GM23248 (cell line): ENCODE measurements around the gene CLDND2. TPM values are rescaled to one million over a fixed set of nuclear protein-coding genes. Genes with fewer than 3 reads are reported as not detected.
A peak's percentile ranks its signal among the peaks of the same experiment; 100 is the strongest.
"Not testable (repeated sequence)": the region's sequence is repeated elsewhere in the genome, so short reads cannot be mapped to it uniquely, and the experiment has no call there.

Experiments used
- DNase-seq: peaks from one replicate; pipeline ENCODE4 v3.0.0-alpha.2; 2015
- H2AFZ ChIP-seq: fragments of 200-600 bp; sonication (generic); 2 replicates; pipeline ENCODE4 v1.6.1; 2016; ENCODE audit warnings: antibody characterized with exemption
- H3F3A ChIP-seq: fragments of 200-600 bp; sonication (generic); 2 replicates; pipeline ENCODE4 v1.6.1; 2016; ENCODE audit warnings: mild to moderate bottlenecking, antibody characterized with exemption, mixed run types; ENCODE audit not compliant: insufficient read depth
- H3K27ac ChIP-seq: fragments of 200-600 bp; sonication (generic); 2 replicates; pipeline ENCODE4 v1.5.1; 2016; ENCODE audit warnings: mild to moderate bottlenecking
- H3K27me3 ChIP-seq: fragments of 200-600 bp; sonication (generic); replicated peaks from 2 replicates; pipeline ENCODE4 v1.6.1; 2016; ENCODE audit warnings: mild to moderate bottlenecking; ENCODE audit not compliant: insufficient read depth
- H3K36me3 ChIP-seq: fragments of 200-600 bp; sonication (generic); 2 replicates; pipeline ENCODE4 v1.6.1; 2016; ENCODE audit warnings: low read depth, mild to moderate bottlenecking
- H3K4me1 ChIP-seq: fragments of 200-600 bp; sonication (generic); 2 replicates; pipeline ENCODE4 v1.6.1; 2016; ENCODE audit warnings: mild to moderate bottlenecking; ENCODE audit not compliant: insufficient read depth
- H3K4me2 ChIP-seq: fragments of 200-600 bp; sonication (generic); one replicate; pipeline ENCODE4 v1.6.1; 2016; ENCODE audit warnings: mild to moderate bottlenecking; ENCODE audit not compliant: unreplicated experiment
- H3K4me3 ChIP-seq: fragments of 200-600 bp; sonication (generic); 2 replicates; pipeline ENCODE4 v1.5.1; 2016; ENCODE audit warnings: mild to moderate bottlenecking
- H3K79me2 ChIP-seq: fragments of 200-600 bp; sonication (generic); 2 replicates; pipeline ENCODE4 v1.6.1; 2016; ENCODE audit warnings: mild to moderate bottlenecking; ENCODE audit not compliant: insufficient read depth
- H3K9ac ChIP-seq: fragments of 200-600 bp; sonication (generic); 2 replicates; pipeline ENCODE4 v1.6.1; 2016; ENCODE audit warnings: mild to moderate bottlenecking
- H3K9me2 ChIP-seq: fragments of 200-600 bp; sonication (generic); 2 replicates; pipeline ENCODE4 v1.6.1; 2016; ENCODE audit warnings: mixed run types, mild to moderate bottlenecking, moderate library complexity; ENCODE audit not compliant: insufficient read depth
- H3K9me3 ChIP-seq: fragments of 200-600 bp; sonication (generic); one replicate; pipeline ENCODE4 v1.6.1; 2017; ENCODE audit warnings: low read depth
- H4K20me1 ChIP-seq: fragments of 200-600 bp; sonication (generic); 2 replicates; pipeline ENCODE4 v1.6.0; 2016; ENCODE audit not compliant: insufficient read depth
- EZH2 ChIP-seq: fragments of 200-600 bp; sonication (generic); IDR thresholded peaks from 2 replicates; pipeline ENCODE4 v1.6.1; 2018; ENCODE audit warnings: antibody characterized with exemption, mild to moderate bottlenecking; ENCODE audit not compliant: insufficient read depth, poor library complexity, severe bottlenecking
- EZH2phosphoT487 ChIP-seq: fragments of 200-600 bp; sonication (generic); IDR thresholded peaks from 2 replicates; pipeline ENCODE4 v1.6.1; 2018; ENCODE audit warnings: antibody characterized with exemption, moderate library complexity, mild to moderate bottlenecking, low read depth; ENCODE audit not compliant: insufficient read depth
- WGBS, 2 experiments: methylation state at CpG; one replicate each; pipeline ENCODE4 v1.1.6; 2015 to 2017; ENCODE audit warnings: low lambda C conversion rate in 2 of 2, low coverage in 1 of 2; ENCODE audit errors: missing lambda C conversion rate in 2 of 2; 5-methylcytosine and 5-hydroxymethylcytosine counted together
- in situ Hi-C: fragments of 300-500 bp; cut with MboI; formaldehyde crosslinking; loops from 2 replicates; pipeline ENCODE4 v1.15.0; 2020
- polyA plus RNA-seq: library from polyadenylated mRNA; unstranded; fragments of >200 nt; fragmentation: Nextera tagmentation; extraction: Ambion mirVana; gene quantifications from 2 replicates; pipeline ENCODE4 v1.2.1, GENCODE V29; 2016
- total RNA-seq: library from RNA; depleted of rRNA; stranded (reverse); fragments of >200 nt; shearing (Covaris generic); gene quantifications from 2 replicates; pipeline ENCODE4 v1.2.3, GENCODE V29; 2014

CLDND2 gene
- total and polyA plus RNA-seq, 2 experiments from 2014 or later, result 1.0 TPM; not detected in 1

DNA sequence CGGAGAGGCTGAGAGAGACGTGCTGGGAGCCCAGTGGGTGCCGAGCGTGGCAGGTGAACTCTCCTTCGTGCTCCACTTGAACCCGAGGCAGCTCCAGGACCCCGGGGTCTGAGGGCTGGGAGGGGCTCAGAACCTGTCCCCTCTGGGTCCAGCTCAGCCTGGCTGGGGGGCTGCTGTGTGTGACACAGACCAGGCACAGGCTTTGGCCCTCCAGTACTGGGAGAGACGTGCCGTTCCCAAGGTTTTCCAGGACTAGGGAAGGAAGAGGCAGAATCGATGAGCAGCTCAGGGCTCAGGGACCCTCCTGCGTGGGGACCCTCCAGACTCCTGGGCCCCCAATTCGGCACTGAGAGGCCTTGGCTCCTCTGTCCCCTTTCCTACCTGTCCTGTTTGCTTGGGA, 46.4 kb upstream of the CLDND2 start:
- H3F3A ChIP-seq, result no peaks in the 10 kb centered on the region
- H3K4me1 ChIP-seq, result no peaks in the 10 kb centered on the region
- no peaks in the 10 kb centered on the region for H3K9me2 ChIP-seq
- no peak overlapping the region for H3K9ac ChIP-seq
- no peaks in the 10 kb centered on the region for H4K20me1 ChIP-seq
- in situ Hi-C loops, result no loop called here
- DNase-seq, result no peak
- H3K27me3 ChIP-seq, result no peaks in the 10 kb centered on the region
- H3K4me2 ChIP-seq, result no peak overlapping the region
- TF ChIP-seq EZH2phosphoT487 (no peak), EZH2 (no peak)
- no peak overlapping the region for H3K4me3 ChIP-seq
- H3K36me3 ChIP-seq, result no peaks in the 10 kb centered on the region
- no peaks in the 10 kb centered on the region for H3K9me3 ChIP-seq
- no peaks in the 10 kb centered on the region for H3K79me2 ChIP-seq
- 56 to 61% methylated on average over 12 of the region's 12 CpGs for WGBS, 2 experiments
- H2AFZ ChIP-seq, result no peak overlapping the region
- H3K27ac ChIP-seq, result no peak overlapping the region

GRCh38 chr19:51410950-51411748, 42.3 kb upstream of the CLDND2 start:
- Histone ChIP-seq H3K9me2 (no peaks in the 10 kb centered on the region), H3K9ac (no peak overlapping the region), H3K9me3 (no peaks in the 10 kb centered on the region), H3K4me2 (no peak overlapping the region), H3K36me3 (no peaks in the 10 kb centered on the region), H4K20me1 (no peaks in the 10 kb centered on the region), H3K4me1 (no peaks in the 10 kb centered on the region), H3K4me3 (no peak overlapping the region), H3F3A (no peaks in the 10 kb centered on the region), H3K27me3 (no peaks in the 10 kb centered on the region), H3K27ac (no peak overlapping the region), H2AFZ (no peak overlapping the region), H3K79me2 (no peaks in the 10 kb centered on the region)
- no peak for DNase-seq
- TF ChIP-seq EZH2phosphoT487 (no peak), EZH2 (no peak)
- in situ Hi-C loops, result no loop called here
- WGBS, 2 experiments, result 71 to 74% methylated on average over 15 of the region's 15 CpGs

GRCh38 chr19:51407511-51408131, 38.8 kb upstream of the CLDND2 start:
- H4K20me1 ChIP-seq, result no peaks in the 10 kb centered on the region
- H3K4me1 ChIP-seq, result no peaks in the 10 kb centered on the region
- WGBS, 2 experiments, result 66 to 74% methylated on average over 6 of the region's 6 CpGs
- no peak overlapping the region for H3K4me2 ChIP-seq
- TF ChIP-seq EZH2phosphoT487, result no peak
- no peak for TF ChIP-seq EZH2
- H3K79me2 ChIP-seq, result no peaks in the 10 kb centered on the region
- no peaks in the 10 kb centered on the region for H3K27me3 ChIP-seq
- in situ Hi-C loops, result no loop called here
- no peak overlapping the region for H3K4me3 ChIP-seq
- H3F3A ChIP-seq, result no peaks in the 10 kb centered on the region
- peak; percentile 30 for DNase-seq
- H3K27ac ChIP-seq, result no peak overlapping the region
- no peaks in the 10 kb centered on the region for H3K9me3 ChIP-seq
- no peak overlapping the region for H3K9ac ChIP-seq
- H3K36me3 ChIP-seq, result no peaks in the 10 kb centered on the region
- H3K9me2 ChIP-seq, result no peaks in the 10 kb centered on the region
- H2AFZ ChIP-seq, result no peak overlapping the region

DNA sequence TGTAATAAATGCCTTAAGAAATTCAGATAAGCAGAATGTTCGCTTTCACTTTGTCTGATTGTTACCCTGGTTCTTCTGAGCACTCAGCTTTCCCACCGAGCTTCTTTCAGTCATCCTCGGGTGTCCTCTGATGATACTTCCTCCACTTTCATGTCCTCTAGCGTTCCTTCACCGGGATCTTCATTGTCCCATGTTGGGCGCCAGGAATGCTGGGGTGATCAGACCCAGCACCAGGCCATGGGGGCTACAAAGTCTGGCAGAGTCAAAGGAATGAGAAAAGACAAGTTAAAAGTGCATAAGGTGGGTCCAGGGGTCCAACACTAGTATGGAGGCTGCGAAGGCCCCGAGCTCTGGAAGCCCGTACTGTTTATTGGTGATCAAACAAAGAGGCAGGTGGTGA, 33.3 kb upstream of the CLDND2 start:
- Histone ChIP-seq H2AFZ (no peak overlapping the region), H4K20me1 (no peaks in the 10 kb centered on the region), H3K27me3 (no peaks in the 10 kb centered on the region), H3K4me2 (no peak overlapping the region), H3K27ac (no peak overlapping the region), H3K4me1 (no peaks in the 10 kb centered on the region), H3K9me2 (no peaks in the 10 kb centered on the region), H3K9me3 (no peaks in the 10 kb centered on the region), H3K79me2 (no peaks in the 10 kb centered on the region), H3K9ac (no peak overlapping the region), H3F3A (no peaks in the 10 kb centered on the region), H3K4me3 (no peak overlapping the region), H3K36me3 (no peaks in the 10 kb centered on the region)
- in situ Hi-C loops, result no loop called here
- TF ChIP-seq EZH2, result no peak
- no peak for TF ChIP-seq EZH2phosphoT487
- 78 to 80% methylated on average over 9 of the region's 9 CpGs for WGBS, 2 experiments
- no peak for DNase-seq

- H3K79me2 ChIP-seq, H3K9ac ChIP-seq, in situ Hi-C loops, H3K27me3 ChIP-seq, H3K4me3 ChIP-seq, H3K36me3 ChIP-seq, DNase-seq, H3K4me1 ChIP-seq, H3K9me2 ChIP-seq, H3K27ac ChIP-seq, H3K9me3 ChIP-seq, H2AFZ ChIP-seq, H4K20me1 ChIP-seq, H3F3A ChIP-seq, H3K4me2 ChIP-seq: not testable (repeated sequence)
- WGBS, 2 experiments, result 13 to 23% methylated on average over 7 of the region's 7 CpGs
Measured at GRCh38 chr19:51399936-51400335, 31.1 kb upstream of the CLDND2 start.
